Breast epithelium (tissue), 4 donors: ENCODE measurements around the gene CHL1. TPM values are rescaled to one million over a fixed set of nuclear protein-coding genes. Genes with fewer than 3 reads are reported as not detected.

Experiments used
- DNase-seq, 2 donors: peaks; one replicate each; pipeline ENCODE4 v3.0.0-alpha.2; 2019; ENCODE audit warnings: low spot score in 2 of 2
- H3K27ac ChIP-seq, 2 donors: fragments of 200-600 bp; sonication (generic) in 1 of 2; one replicate each; pipeline ENCODE4 v1.5.1; 2016 to 2019; ENCODE audit warnings: mild to moderate bottlenecking in 1 of 2
- H3K27me3 ChIP-seq, 2 donors: fragments of 200-600 bp; sonication (generic) in 1 of 2; one replicate each; pipeline versions ENCODE4 v1.5.1 to v1.6.0; 2017 to 2019; ENCODE audit warnings: control low read depth in 1 of 2, mild to moderate bottlenecking in 1 of 2
- H3K36me3 ChIP-seq: fragments of 200-600 bp; one replicate; pipeline ENCODE4 v1.5.1; 2019
- H3K4me1 ChIP-seq, 2 donors: fragments of 200-600 bp; sonication (generic); one replicate each; pipeline ENCODE4 v1.5.1; 2016 to 2019; ENCODE audit warnings: control low read depth in 1 of 2
- H3K4me3 ChIP-seq, 3 donors: fragments of 200-600 bp; sonication (generic); 1 replicate in 2 of 3; 2 replicates in 1 of 3; pipeline ENCODE4 v1.5.1; 2016 to 2019; ENCODE audit warnings: mild to moderate bottlenecking in 3 of 3, moderate library complexity in 2 of 3
- H3K9me3 ChIP-seq, 2 donors: fragments of 200-600 bp; sonication (generic) in 1 of 2; one replicate each; pipeline ENCODE4 v1.5.1; 2016 to 2019; ENCODE audit warnings: control low read depth in 1 of 2
- CTCF ChIP-seq, 3 donors: fragments of 450-650 bp; IDR thresholded peaks; one replicate each; pipeline ENCODE4 v1.5.1; 2016 to 2017; ENCODE audit warnings: antibody characterized with exemption in 3 of 3, mild to moderate bottlenecking in 3 of 3, moderate library complexity in 3 of 3
- POLR2A ChIP-seq: fragments of 450-650 bp; IDR thresholded peaks from one replicate; pipeline ENCODE4 v1.6.1; 2016; ENCODE audit warnings: antibody characterized with exemption, mild to moderate bottlenecking, moderate library complexity
- POLR2AphosphoS5 ChIP-seq, 3 donors: sonication (generic); formaldehyde crosslinking; IDR thresholded peaks; one replicate each; pipeline ENCODE4 v1.6.1; 2017; ENCODE audit warnings: antibody characterized with exemption in 3 of 3
- intact Hi-C: fragments of 100-400 bp; cut with DNase I; formaldehyde crosslinking; loops from one replicate; pipeline ENCODE4 v1.15.1; 2023; ENCODE audit warnings: low total_unique reads
- total RNA-seq, 3 donors: library from RNA; depleted of rRNA; stranded (reverse); fragments of >200 nt; gene quantifications; one replicate each; pipeline ENCODE4 v1.1.0, GENCODE V29; 2016

The CHL1 gene
- total RNA-seq, 3 donors from 2014 or later, result 34.8 to 49.8 (median 40.3) TPM

- intact Hi-C loops, result no loop called here
- Histone ChIP-seq H3K9me3 (no peaks in the 10 kb centered on the region), H3K4me3 (no peak overlapping the region), H3K27me3 (no peaks in the 10 kb centered on the region), H3K27ac (no peak overlapping the region), H3K36me3 (no peaks in the 10 kb centered on the region), H3K4me1 (no peaks in the 10 kb centered on the region)
- no peak for DNase-seq
- no peak for TF ChIP-seq CTCF (IDR thresholded peaks at IDR 0.05)
- TF ChIP-seq POLR2AphosphoS5 (IDR thresholded peaks at IDR 0.05), result no peak
- no peak for TF ChIP-seq POLR2A
Measured at GRCh38 chr3:317012-317411, 120.4 kb downstream of the CHL1 start.

GRCh38 chr3:318903-319302 lies 122.3 kb downstream of the CHL1 start:
- DNase-seq, result no peak
- TF ChIP-seq POLR2AphosphoS5 (IDR thresholded peaks at IDR 0.05) (no peak), CTCF (IDR thresholded peaks at IDR 0.05) (no peak), POLR2A (no peak)

DNA sequence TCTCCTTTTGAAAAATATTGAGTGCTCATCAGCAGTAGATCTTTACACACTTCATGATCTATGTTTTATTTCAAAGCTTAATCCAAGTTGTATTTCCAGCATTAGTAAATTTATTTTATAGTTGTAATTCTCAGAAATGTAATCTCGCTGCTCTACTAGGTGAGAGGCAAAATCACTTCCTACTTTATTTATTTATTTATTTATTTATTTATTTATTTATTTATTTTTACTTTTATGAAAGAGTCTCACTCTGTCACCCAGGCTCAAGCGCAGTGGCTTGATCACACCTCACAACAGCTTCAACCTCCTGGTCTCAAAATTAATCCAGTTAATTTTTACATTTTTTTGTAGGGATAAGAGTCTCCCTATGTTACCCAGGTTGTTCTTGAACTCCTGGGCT lies 127.9 kb downstream of the CHL1 start:
- Histone ChIP-seq H3K36me3 (no peaks in the 10 kb centered on the region), H3K4me1 (no peaks in the 10 kb centered on the region), H3K27me3 (no peaks in the 10 kb centered on the region), H3K4me3 (no peak overlapping the region), H3K27ac (no peak overlapping the region), H3K9me3 (no peaks in the 10 kb centered on the region)
- DNase-seq, result no peak
- TF ChIP-seq CTCF (IDR thresholded peaks at IDR 0.05) (no peak), POLR2AphosphoS5 (IDR thresholded peaks at IDR 0.05) (no peak), POLR2A (no peak)
- intact Hi-C loops, result no loop called here

More at GRCh38 chr3:318903-319302, 122.3 kb downstream of the CHL1 start:
- no peak overlapping the region for H3K27ac ChIP-seq
- H3K4me3 ChIP-seq, result no peak overlapping the region
- intact Hi-C loops, result no loop called here
- H3K9me3 ChIP-seq, result no peaks in the 10 kb centered on the region
- H3K36me3 ChIP-seq, result no peaks in the 10 kb centered on the region
- H3K4me1 ChIP-seq, result no peaks in the 10 kb centered on the region
- H3K27me3 ChIP-seq, result no peaks in the 10 kb centered on the region

DNA sequence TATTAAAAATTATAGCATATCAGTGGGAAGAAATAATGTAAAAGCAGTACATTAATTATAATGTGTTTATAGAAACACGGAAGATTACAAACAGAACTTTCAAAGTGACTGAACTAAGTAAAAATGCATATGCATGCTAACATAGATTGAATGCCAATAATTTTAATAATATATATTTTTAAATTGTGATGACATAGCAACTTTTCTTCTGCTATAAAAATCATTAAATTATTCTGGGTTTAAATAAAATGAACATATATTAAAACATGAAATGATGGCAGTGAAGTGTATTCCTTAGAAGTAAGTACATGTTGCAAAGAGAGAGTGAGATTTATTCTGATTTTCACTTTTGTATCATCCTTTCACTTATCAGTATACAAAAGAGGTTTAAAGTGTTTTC lies 128.9 kb downstream of the CHL1 start:
- Histone ChIP-seq H3K4me3 (no peak overlapping the region), H3K36me3 (no peaks in the 10 kb centered on the region), H3K27me3 (no peaks in the 10 kb centered on the region), H3K4me1 (no peaks in the 10 kb centered on the region), H3K9me3 (no peaks in the 10 kb centered on the region), H3K27ac (no peak overlapping the region)
- no peak for DNase-seq
- intact Hi-C loops, result no loop called here
- no peak for TF ChIP-seq POLR2A

GRCh38 chr3:330494-331115 lies 134.0 kb downstream of the CHL1 start:
- Histone ChIP-seq H3K4me1 (no peaks in the 10 kb centered on the region), H3K4me3 (no peak overlapping the region), H3K27me3 (no peaks in the 10 kb centered on the region), H3K9me3 (no peaks in the 10 kb centered on the region), H3K36me3 (no peaks in the 10 kb centered on the region), H3K27ac (no peak overlapping the region)
- no peak for DNase-seq
- intact Hi-C loops, result no loop called here
- TF ChIP-seq POLR2A, result no peak
- no peak for TF ChIP-seq POLR2AphosphoS5 (IDR thresholded peaks at IDR 0.05)
- TF ChIP-seq CTCF (IDR thresholded peaks at IDR 0.05), result no peak

DNA sequence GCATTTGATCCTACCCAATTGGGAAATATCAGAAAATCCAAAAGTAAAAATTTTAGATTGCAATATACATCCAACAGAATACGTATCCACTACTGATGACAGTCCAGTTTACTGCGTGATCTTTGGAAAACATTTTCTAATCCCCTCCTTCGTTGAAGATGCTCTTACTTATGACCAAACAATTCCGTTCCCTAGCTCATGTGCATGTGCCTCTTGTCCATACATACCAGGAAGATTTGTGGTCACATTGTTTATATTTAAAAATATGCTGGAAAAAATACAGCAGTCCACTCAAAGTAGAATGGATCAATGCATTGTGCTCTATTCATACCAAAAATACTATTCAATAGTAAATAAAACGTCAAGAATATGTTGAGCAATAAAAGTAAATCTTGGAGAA lies 135.3 kb downstream of the CHL1 start:
- H3K4me3 ChIP-seq, result no peak overlapping the region
- H3K9me3 ChIP-seq, result no peaks in the 10 kb centered on the region
- DNase-seq, result no peak
- no peak for TF ChIP-seq CTCF (IDR thresholded peaks at IDR 0.05)
- no peak for TF ChIP-seq POLR2A
- H3K27me3 ChIP-seq, result no peaks in the 10 kb centered on the region
- no peak overlapping the region for H3K27ac ChIP-seq
- intact Hi-C loops, result no loop called here
- no peaks in the 10 kb centered on the region for H3K4me1 ChIP-seq
- no peaks in the 10 kb centered on the region for H3K36me3 ChIP-seq
